ENCODE data around the gene PARD3B.

- no peak for TF ChIP-seq POLR2A (IDR thresholded peaks at IDR 0.05; ENCODE audit: low read length)
- no peak for TF ChIP-seq GATA1 (IDR thresholded peaks at IDR 0.05; ENCODE audit: low read depth, low read length)
These were observed 475.4 kb downstream of the PARD3B start for GRCh38 chr2:205020673-205021072.

Measured in erythroblast (primary cell).